Smooth muscle cell (in vitro differentiated cells): ENCODE data around the gene CTNNB1. TPM values are rescaled to one million over a fixed set of nuclear protein-coding genes. Genes with fewer than 3 reads are reported as not detected.

Experiments
- DNase-seq: peaks from one replicate; lab custom pipeline; 2025; ENCODE audit not compliant: unreplicated experiment; lab: John Stamatoyannopoulos, UW
- H2AFZ ChIP-seq: fragments of 200-600 bp; sonication (generic); 2 replicates; pipeline ENCODE4 v1.6.0; 2016; ENCODE audit warnings: antibody characterized with exemption, low read depth, mild to moderate bottlenecking
- H3F3A ChIP-seq: fragments of 200-600 bp; sonication (generic); 2 replicates; pipeline ENCODE4 v1.6.0; 2017; ENCODE audit warnings: antibody characterized with exemption, low read depth
- H3K27ac ChIP-seq: fragments of 200-600 bp; sonication (generic); 2 replicates; pipeline ENCODE4 v1.5.1; 2016; ENCODE audit warnings: low read depth, mild to moderate bottlenecking
- H3K27me3 ChIP-seq: fragments of 200-600 bp; sonication (generic); 2 replicates; pipeline ENCODE4 v1.6.1; 2016; ENCODE audit warnings: low read depth, mild to moderate bottlenecking
- H3K36me3 ChIP-seq: fragments of 200-600 bp; sonication (generic); 2 replicates; pipeline ENCODE4 v1.5.1; 2016; ENCODE audit warnings: low read depth
- H3K4me1 ChIP-seq: fragments of 200-600 bp; sonication (generic); 2 replicates; pipeline ENCODE4 v1.5.1; 2016; ENCODE audit warnings: low read depth
- H3K4me2 ChIP-seq: fragments of 200-600 bp; sonication (generic); 2 replicates; pipeline ENCODE4 v1.6.0; 2016; ENCODE audit warnings: mild to moderate bottlenecking
- H3K4me3 ChIP-seq: fragments of 200-600 bp; sonication (generic); 2 replicates; pipeline ENCODE4 v1.5.1; 2016; ENCODE audit warnings: mild to moderate bottlenecking
- H3K79me2 ChIP-seq: fragments of 200-600 bp; sonication (generic); 2 replicates; pipeline ENCODE4 v1.6.0; 2016; ENCODE audit warnings: low read depth, mild to moderate bottlenecking
- H3K9ac ChIP-seq: fragments of 200-600 bp; sonication (generic); 2 replicates; pipeline ENCODE4 v1.6.0; 2016; ENCODE audit warnings: low read depth
- H3K9me3 ChIP-seq: fragments of 200-600 bp; sonication (generic); replicated peaks from 2 replicates; pipeline ENCODE4 v1.5.1; 2016; ENCODE audit warnings: low read depth
- H4K20me1 ChIP-seq: fragments of 200-600 bp; sonication (generic); 2 replicates; pipeline ENCODE4 v1.6.0; 2016; ENCODE audit warnings: low read depth
- CTCF ChIP-seq: fragments of 200-600 bp; sonication (generic); IDR thresholded peaks from 2 replicates; pipeline ENCODE4 v1.5.1; 2017; ENCODE audit warnings: borderline replicate concordance, mild to moderate bottlenecking, antibody characterized with exemption; ENCODE audit not compliant: insufficient read depth, poor library complexity, severe bottlenecking
- WGBS: methylation state at CpG from one replicate; pipeline ENCODE4 v1.1.7; 2016; ENCODE audit warnings: low lambda C conversion rate; 5-methylcytosine and 5-hydroxymethylcytosine counted together
- polyA plus RNA-seq: library from polyadenylated mRNA; unstranded; fragments of >200 nt; fragmentation: Nextera tagmentation; extraction: Ambion mirVana; gene quantifications from 2 replicates; pipeline ENCODE4 v1.2.1, GENCODE V29; 2016
- total RNA-seq: library from RNA; depleted of rRNA; stranded (reverse); fragments of >200 nt; gene quantifications from 2 replicates; pipeline ENCODE4 v1.2.3, GENCODE V29; 2014

Gene CTNNB1
- total and polyA plus RNA-seq, 2 experiments from 2014 or later: 167 to 957 TPM

- H3K27me3 ChIP-seq: no peaks in the 10 kb centered on the region
- no peaks in the 10 kb centered on the region for H3K9me3 ChIP-seq
- peaks cover 4% of the 10 kb centered on the region for H3F3A ChIP-seq
- peaks cover 73% of the 10 kb centered on the region for H3K4me1 ChIP-seq
- H3K36me3 ChIP-seq: no peaks in the 10 kb centered on the region
- peaks cover 90% of the 10 kb centered on the region for H3K79me2 ChIP-seq
- peak; percentile 40 for TF ChIP-seq CTCF
- no peak for DNase-seq
- H3K27ac ChIP-seq: peak overlapping the region; percentile 96
- no peak overlapping the region for H2AFZ ChIP-seq
- H3K4me2 ChIP-seq: peak overlapping the region; percentile 84
- peak overlapping the region; percentile 97 for H3K9ac ChIP-seq
- H4K20me1 ChIP-seq: peaks cover 80% of the 10 kb centered on the region
- H3K4me3 ChIP-seq: peak overlapping the region; percentile 99
Measured at GRCh38 chr3:41202834-41203345, 3.6 kb downstream of the CTNNB1 start.

DNA sequence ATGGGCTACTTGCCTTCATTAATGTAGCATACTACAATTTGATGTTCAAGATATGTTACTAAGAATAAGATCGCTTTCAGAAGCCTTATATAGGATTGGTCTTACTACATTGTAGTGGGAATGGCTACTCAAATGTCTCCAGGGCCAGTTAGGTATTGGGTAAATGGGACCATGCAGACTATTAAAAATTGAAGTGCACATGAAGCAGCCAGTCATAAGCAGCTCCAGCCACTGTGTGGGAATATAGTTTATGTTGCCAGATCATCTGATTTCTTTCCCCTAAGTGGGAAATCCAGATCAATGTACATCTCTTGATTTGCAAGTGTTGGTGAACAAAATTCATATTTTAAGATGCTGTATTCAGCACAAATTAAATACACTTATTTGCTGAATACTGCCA is 5.1 kb downstream of the CTNNB1 start:
- DNase-seq: no peak

GRCh38 chr3:41205591-41205990 is 6.3 kb downstream of the CTNNB1 start:
- Histone ChIP-seq H4K20me1 (peaks cover 100% of the 10 kb centered on the region), H3K9ac (no peak overlapping the region), H3K79me2 (peaks cover 100% of the 10 kb centered on the region), H3K4me3 (peak overlapping the region; percentile 99), H3K36me3 (no peaks in the 10 kb centered on the region), H3K4me2 (peak overlapping the region; percentile 84), H3K4me1 (peaks cover 68% of the 10 kb centered on the region), H2AFZ (no peak overlapping the region), H3F3A (peaks cover 9% of the 10 kb centered on the region), H3K27me3 (no peaks in the 10 kb centered on the region), H3K9me3 (no peaks in the 10 kb centered on the region), H3K27ac (peak overlapping the region; percentile 61)
- DNase-seq: no peak
- TF ChIP-seq CTCF: no peak
- WGBS: 67% methylated on average over 9 of the region's 9 CpGs

More for the DNA sequence above, 5.1 kb downstream of the CTNNB1 start:
- H4K20me1 ChIP-seq: peaks cover 95% of the 10 kb centered on the region
- no peaks in the 10 kb centered on the region for H3K27me3 ChIP-seq
- WGBS: 94% methylated on average over 1 of the region's 1 CpG
- peak overlapping the region; percentile 97 for H3K9ac ChIP-seq
- peak overlapping the region; percentile 96 for H3K27ac ChIP-seq
- no peak for TF ChIP-seq CTCF
- H3F3A ChIP-seq: peaks cover 8% of the 10 kb centered on the region
- H3K9me3 ChIP-seq: no peaks in the 10 kb centered on the region
- peak overlapping the region; percentile 84 for H3K4me2 ChIP-seq
- H3K79me2 ChIP-seq: peaks cover 100% of the 10 kb centered on the region
- no peaks in the 10 kb centered on the region for H3K36me3 ChIP-seq
- H2AFZ ChIP-seq: no peak overlapping the region
- peaks cover 68% of the 10 kb centered on the region for H3K4me1 ChIP-seq
- peak overlapping the region; percentile 99 for H3K4me3 ChIP-seq

DNA sequence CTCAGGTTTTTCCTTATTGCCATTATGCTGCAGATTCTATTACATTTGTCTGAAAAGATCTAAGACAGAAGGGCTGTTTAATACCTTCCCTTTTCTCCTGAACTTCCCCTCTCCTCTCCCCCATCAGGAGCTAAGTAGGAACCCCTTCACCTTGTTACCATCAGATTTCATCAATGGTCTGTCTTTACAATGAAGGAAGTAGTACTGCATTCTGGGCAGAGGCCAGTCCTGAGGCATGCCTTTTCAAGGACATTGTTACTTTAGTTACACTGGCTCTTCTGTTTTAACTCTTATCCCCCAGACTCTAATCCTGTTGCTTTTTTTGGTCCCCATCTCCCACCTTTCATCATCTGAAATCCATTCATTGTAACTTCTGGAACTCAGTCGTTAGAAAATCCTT is 8.1 kb downstream of the CTNNB1 start:
- no peaks in the 10 kb centered on the region for H3K27me3 ChIP-seq
- H3K36me3 ChIP-seq: no peaks in the 10 kb centered on the region
- no peak for DNase-seq
- peaks cover 54% of the 10 kb centered on the region for H3K4me1 ChIP-seq
- H3F3A ChIP-seq: peaks cover 18% of the 10 kb centered on the region
- peak overlapping the region; percentile 84 for H3K4me2 ChIP-seq
- peaks cover 100% of the 10 kb centered on the region for H4K20me1 ChIP-seq
- no peak for TF ChIP-seq CTCF
- peak overlapping the region; percentile 61 for H3K27ac ChIP-seq
- no peaks in the 10 kb centered on the region for H3K9me3 ChIP-seq
- no peak overlapping the region for H3K4me3 ChIP-seq
- H2AFZ ChIP-seq: no peak overlapping the region
- H3K79me2 ChIP-seq: peaks cover 100% of the 10 kb centered on the region
- H3K9ac ChIP-seq: no peak overlapping the region
- 55% methylated on average over 1 of the region's 1 CpG for WGBS
